A549 (cell line): Measurements from ENCODE around the gene NIT1. TPM values are rescaled to one million over a fixed set of nuclear protein-coding genes. Genes with fewer than 3 reads are reported as not detected.

Experiments used
- ATAC-seq, 2 experiments: fragments of 200-7000 bp in 1 of 2; fragments of >200 bp in 1 of 2; cut with Nextera tagmentation in 1 of 2; cut with Tn5 transposase in 1 of 2; 3 replicates each; pipeline versions ENCODE4 v1.8.0 to v1.9.1; 2018 to 2020; ENCODE audit warnings: mild to moderate bottlenecking in 1 of 2, moderate library complexity in 1 of 2
- CTCF ChIA-PET: fragments of 300-600 bp; sonication (Branson Sonifier 250); formaldehyde crosslinking; extraction: SDS; loops from one replicate; lab custom pipeline; 2021; ENCODE audit warnings: antibody characterized with exemption, inconsistent platforms; lab: Yijun Ruan, JAX
- POLR2A ChIA-PET: fragments of 350-600 bp; formaldehyde crosslinking; extraction: SDS; loops from one replicate; lab custom pipeline; 2021; ENCODE audit warnings: antibody characterized with exemption, inconsistent platforms; lab: Yijun Ruan, JAX
- DNase-seq, 2 experiments: peaks; one replicate each; pipeline versions ENCODE4 v3.0.0 to v3.0.0-alpha.2; 2011 to 2016; ENCODE audit warnings: low read depth in 1 of 2, low spot score in 1 of 2
- FAIRE-seq: peaks from 2 replicates; lab custom pipeline; 2011; peaks lifted over from hg19 to GRCh38; lab: Jason Lieb, UNC
- H3K27ac ChIP-seq, 2 experiments: fragments of >200 bp; sonication (Bioruptor Twin); formaldehyde crosslinking; 3 replicates each; pipeline ENCODE4 v1.5.1; 2016 to 2017
- H3K4me1 ChIP-seq: fragments of >200 bp; sonication (Bioruptor Twin); formaldehyde crosslinking; 3 replicates; pipeline ENCODE4 v1.6.1; 2016
- H3K4me2 ChIP-seq: fragments of >200 bp; sonication (Bioruptor Twin); formaldehyde crosslinking; 3 replicates; pipeline ENCODE4 v1.6.1; 2016
- H3K4me3 ChIP-seq: fragments of >200 bp; sonication (Bioruptor Twin); formaldehyde crosslinking; 3 replicates; pipeline ENCODE4 v1.5.1; 2016
- H3K9me3 ChIP-seq: fragments of >200 bp; sonication (Bioruptor Twin); formaldehyde crosslinking; 3 replicates; pipeline ENCODE4 v1.6.1; 2016
- BCL3 ChIP-seq: fragments of >200 bp; sonication (Bioruptor Twin); formaldehyde crosslinking; IDR thresholded peaks from 3 replicates; pipeline ENCODE4 v1.6.1; 2016
- CBX2 ChIP-seq: fragments of 200-600 bp; sonication (generic); IDR thresholded peaks from 2 replicates; pipeline ENCODE4 v1.6.1; 2016; ENCODE audit warnings: low read depth, mild to moderate bottlenecking, borderline replicate concordance
- ESRRA ChIP-seq: fragments of 150-350 bp; IDR thresholded peaks from 2 replicates; pipeline ENCODE4 v1.6.1; 2014; ENCODE audit warnings: mild to moderate bottlenecking, low read length, borderline replicate concordance
- FOSB ChIP-seq: fragments of 250-450 bp; sonication (Bioruptor Pico); IDR thresholded peaks from 2 replicates; pipeline ENCODE4 v1.5.0; 2020; ENCODE audit warnings: mild to moderate bottlenecking, moderate library complexity
- FOXS1 ChIP-seq: fragments of 250-450 bp; sonication (Bioruptor Pico); IDR thresholded peaks from 2 replicates; pipeline ENCODE4 v1.5.0; 2020; ENCODE audit warnings: mild to moderate bottlenecking, moderate library complexity
- GATA3 ChIP-seq: IDR thresholded peaks from 2 replicates; pipeline ENCODE4 v1.6.1; 2012; ENCODE audit warnings: borderline replicate concordance
- HDAC2 ChIP-seq: fragments of 200-600 bp; sonication (generic); IDR thresholded peaks from 2 replicates; pipeline ENCODE4 v1.6.1; 2016
- HEYL ChIP-seq: fragments of 250-450 bp; sonication (Bioruptor Pico); IDR thresholded peaks from 2 replicates; pipeline ENCODE4 v1.8.0; 2021; ENCODE audit warnings: mild to moderate bottlenecking, moderate library complexity
- HOXB13 ChIP-seq: fragments of 250-450 bp; sonication (Bioruptor Pico); IDR thresholded peaks from 2 replicates; pipeline ENCODE4 v1.5.0; 2020; ENCODE audit warnings: low read depth, mild to moderate bottlenecking, moderate library complexity
- JUNB ChIP-seq: fragments of >200 bp; sonication (Bioruptor Twin); formaldehyde crosslinking; IDR thresholded peaks from 2 replicates; pipeline ENCODE4 v1.6.1; 2016
- MAX ChIP-seq: IDR thresholded peaks from 2 replicates; pipeline ENCODE4 v1.6.1; 2012
- NFE2L2 ChIP-seq: fragments of 150-350 bp; conservative IDR thresholded peaks from 2 replicates; pipeline ENCODE4 v1.6.1; 2014; ENCODE audit warnings: low read length
- POLR2AphosphoS2 ChIP-seq: conservative IDR thresholded peaks from 2 replicates; pipeline ENCODE4 v1.6.1; 2012; ENCODE audit warnings: low read length, improper control_type of control experiment, inconsistent platforms
- REST ChIP-seq: fragments of 200-600 bp; sonication (generic); IDR thresholded peaks from 2 replicates; pipeline ENCODE4 v1.6.1; 2016; ENCODE audit warnings: antibody characterized with exemption, mild to moderate bottlenecking, moderate library complexity
- RFX5 ChIP-seq: fragments of 450-650 bp; IDR thresholded peaks from 2 replicates; pipeline ENCODE4 v1.7.1; 2014; ENCODE audit warnings: antibody characterized with exemption, mild to moderate bottlenecking, moderate library complexity
- TFCP2L1 ChIP-seq: fragments of 250-450 bp; sonication (Bioruptor Pico); IDR thresholded peaks from 2 replicates; pipeline ENCODE4 v1.5.0; 2021; ENCODE audit warnings: mild to moderate bottlenecking
- USF2 ChIP-seq: fragments of 450-650 bp; IDR thresholded peaks from 2 replicates; pipeline ENCODE4 v1.6.1; 2014; ENCODE audit warnings: antibody characterized with exemption
- WGBS: methylation state at CpG from one replicate; pipeline ENCODE4 v1.1.6; 2017; ENCODE audit errors: missing lambda C conversion rate; 5-methylcytosine and 5-hydroxymethylcytosine counted together
- polyA plus RNA-seq, 4 experiments: library from polyadenylated mRNA; depleted of rRNA in 3 of 4; stranded (reverse); fragments of >200 nt; fragmentation: RNase III in 1 of 4; extraction: RNeasy Plus Mini Kit Qiagen cat#74134 plus additional on column Dnase treatment in 1 of 4; gene quantifications; 2 replicates in 3 of 4; 3 replicates in 1 of 4; pipeline ENCODE4 v1.2.3, GENCODE V29; 2011 to 2017

Gene NIT1
- polyA plus RNA-seq, 2 of the 4 experiments (the other 2 are of a cell fraction): 29.9 to 44.5 TPM

- TF ChIP-seq GATA3 (0 out of 2 replicates have a peak, but pooled peaks have one; percentile 3), FOSB (CRISPR knock-in tag) (no peak), POLR2AphosphoS2 (no peak), BCL3 (no peak), TFCP2L1 (CRISPR knock-in tag) (0 out of 2 replicates have a peak, but pooled peaks have one; percentile 33)
- H3K4me3 ChIP-seq: peak overlapping the region; percentile 67
- no peaks in the 10 kb centered on the region for H3K9me3 ChIP-seq
- no peak for FAIRE-seq
- peak overlapping the region; percentile 93 to 95 for H3K27ac ChIP-seq
- ATAC-seq: peak in 1 of 2 experiments; percentile 7; a peak in 4 of 6 replicates
- ChIA-PET CTCF (interaction anchor here (0.6 to 3.6 kb wide), 10 partner anchors 20 to 300 kb away, joined by 3 to 12 read pairs (median 4); partner anchors contain the start of genes KLHDC9 and PPOX), POLR2A (interaction anchor here (0.6 to 2.6 kb wide), 14 partner anchors 11 to 136 kb away, joined by 3 to 30 read pairs (median 4); partner anchors contain the start of genes B4GALT3, F11R, KLHDC9 and NIT1)
- DNase-seq: peak in 1 of 2 experiments; percentile 31
- H3K4me2 ChIP-seq: peak overlapping the region; percentile 88
- H3K4me1 ChIP-seq: peaks cover 20% of the 10 kb centered on the region
- 2% methylated on average over 11 of the region's 11 CpGs for WGBS
Measured at GRCh38 chr1:161133220-161133740, 15.4 kb downstream of the NIT1 start.

- peaks cover 9% of the 10 kb centered on the region for H3K4me1 ChIP-seq
- POLR2A ChIA-PET: no interaction called here
- TF ChIP-seq RFX5 (no peak), ESRRA (no peak), REST (no peak), JUNB (no peak), USF2 (no peak), NFE2L2 (no peak), CBX2 (no peak), HOXB13 (CRISPR knock-in tag) (no peak), HEYL (CRISPR knock-in tag) (no peak), FOXS1 (CRISPR knock-in tag) (no peak), GATA3 (no peak), MAX (no peak), HDAC2 (no peak)
- no peaks in the 10 kb centered on the region for H3K9me3 ChIP-seq
- H3K4me2 ChIP-seq: no peak overlapping the region
- CTCF ChIA-PET: interaction anchor here (0.5 to 3.4 kb wide), 11 partner anchors 9 to 462 kb away, joined by 3 to 16 read pairs (median 5); partner anchors contain the start of gene KLHDC9
- no peak overlapping the region for H3K4me3 ChIP-seq
- no peak for FAIRE-seq
- no peak for DNase-seq
- ATAC-seq: no peak
- H3K27ac ChIP-seq: no peak overlapping the region
- WGBS: 98% methylated on average over 3 of the region's 3 CpGs
Measured at GRCh38 chr1:161137881-161138280, 20.0 kb downstream of the NIT1 start.
